Coronary artery (tissue), 2 donors: ENCODE measurements around the gene KCTD16.

Experiments used
- DNase-seq: peaks from one replicate; pipeline ENCODE4 v3.0.0-alpha.2; 2017; ENCODE audit warnings: low spot score
- H3K27ac ChIP-seq, 2 donors: fragments of 200-600 bp; sonication (generic); one replicate each; pipeline ENCODE4 v1.5.1; 2016 to 2019
- H3K4me3 ChIP-seq: fragments of 200-600 bp; sonication (generic); 2 replicates; pipeline ENCODE4 v1.5.1; 2016; ENCODE audit warnings: mild to moderate bottlenecking, moderate library complexity
- CTCF ChIP-seq: fragments of 200-600 bp; sonication (generic); IDR thresholded peaks from one replicate; pipeline ENCODE4 v1.5.1; 2019; ENCODE audit warnings: antibody characterized with exemption

KCTD16 gene

GRCh38 chr5:144462577-144462976 is 291.9 kb downstream of the KCTD16 start:
- H3K4me3 ChIP-seq = no peak overlapping the region
- no peak overlapping the region for H3K27ac ChIP-seq
- no peak for DNase-seq
- no peak for TF ChIP-seq CTCF

- no peak overlapping the region for H3K4me3 ChIP-seq
- no peak for TF ChIP-seq CTCF
- DNase-seq = no peak
- no peak overlapping the region for H3K27ac ChIP-seq
These were observed 293.0 kb downstream of the KCTD16 start for GRCh38 chr5:144463481-144464223.

GRCh38 chr5:144464306-144464705 is 293.6 kb downstream of the KCTD16 start:
- DNase-seq = no peak
- H3K4me3 ChIP-seq = no peak overlapping the region
- TF ChIP-seq CTCF = no peak
- H3K27ac ChIP-seq = no peak overlapping the region

- no peak for DNase-seq
- Histone ChIP-seq H3K27ac (no peak overlapping the region), H3K4me3 (no peak overlapping the region)
- TF ChIP-seq CTCF = no peak
These were observed 294.8 kb downstream of the KCTD16 start for GRCh38 chr5:144465441-144465840.

GRCh38 chr5:144467792-144468191 is 297.1 kb downstream of the KCTD16 start:
- no peak overlapping the region for H3K27ac ChIP-seq
- no peak for TF ChIP-seq CTCF
- no peak for DNase-seq
- H3K4me3 ChIP-seq = no peak overlapping the region

GRCh38 chr5:144468571-144468970 is 297.9 kb downstream of the KCTD16 start:
- no peak overlapping the region for H3K27ac ChIP-seq
- TF ChIP-seq CTCF = no peak
- DNase-seq = no peak
- H3K4me3 ChIP-seq = no peak overlapping the region

- DNase-seq = no peak
- no peak for TF ChIP-seq CTCF
- H3K27ac ChIP-seq = no peak overlapping the region
- H3K4me3 ChIP-seq = no peak overlapping the region
These were observed 298.4 kb downstream of the KCTD16 start for GRCh38 chr5:144469106-144469505.
